ENCODE data around the gene L3MBTL4. TPM values are rescaled to one million over a fixed set of nuclear protein-coding genes. Genes with fewer than 3 reads are reported as not detected.

Gene L3MBTL4
- total RNA-seq, 4 donors from 2014 or later: 0.40 to 3.8 (median 0.76) TPM

DNA sequence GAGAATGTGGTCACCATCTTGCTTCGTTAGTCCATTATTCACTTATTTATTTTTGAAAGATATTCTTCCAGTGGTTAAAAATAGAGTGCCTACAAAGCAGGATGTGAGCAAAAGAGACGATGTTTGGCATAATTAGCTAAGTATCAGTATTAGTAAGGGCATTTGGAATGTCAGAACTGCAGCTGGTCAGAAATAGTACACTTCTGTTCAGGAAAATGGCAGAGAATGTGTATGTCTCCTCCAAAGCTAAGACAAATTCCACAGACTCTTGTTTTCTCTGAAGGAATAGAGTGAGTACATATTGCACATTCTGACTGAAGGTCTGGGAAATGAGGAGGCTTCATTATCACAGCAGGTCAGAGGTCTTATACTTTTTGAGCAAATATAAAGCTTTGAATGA is 209.0 kb downstream of the L3MBTL4 start:
- in situ Hi-C loops (cut with MboI; ENCODE audit: low sequenced_read_pairs in 4 of 4): no loop called here
- no peak overlapping the region for H3K4me3 ChIP-seq
- TF ChIP-seq POLR2A (IDR thresholded peaks at IDR 0.05): no peak
- TF ChIP-seq, protein P1, sequence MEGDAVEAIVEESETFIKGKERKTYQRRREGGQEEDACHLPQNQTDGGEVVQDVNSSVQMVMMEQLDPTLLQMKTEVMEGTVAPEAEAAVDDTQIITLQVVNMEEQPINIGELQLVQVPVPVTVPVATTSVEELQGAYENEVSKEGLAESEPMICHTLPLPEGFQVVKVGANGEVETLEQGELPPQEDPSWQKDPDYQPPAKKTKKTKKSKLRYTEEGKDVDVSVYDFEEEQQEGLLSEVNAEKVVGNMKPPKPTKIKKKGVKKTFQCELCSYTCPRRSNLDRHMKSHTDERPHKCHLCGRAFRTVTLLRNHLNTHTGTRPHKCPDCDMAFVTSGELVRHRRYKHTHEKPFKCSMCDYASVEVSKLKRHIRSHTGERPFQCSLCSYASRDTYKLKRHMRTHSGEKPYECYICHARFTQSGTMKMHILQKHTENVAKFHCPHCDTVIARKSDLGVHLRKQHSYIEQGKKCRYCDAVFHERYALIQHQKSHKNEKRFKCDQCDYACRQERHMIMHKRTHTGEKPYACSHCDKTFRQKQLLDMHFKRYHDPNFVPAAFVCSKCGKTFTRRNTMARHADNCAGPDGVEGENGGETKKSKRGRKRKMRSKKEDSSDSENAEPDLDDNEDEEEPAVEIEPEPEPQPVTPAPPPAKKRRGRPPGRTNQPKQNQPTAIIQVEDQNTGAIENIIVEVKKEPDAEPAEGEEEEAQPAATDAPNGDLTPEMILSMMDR (IDR thresholded peaks at IDR 0.05 in 4 of 5, conservative IDR thresholded peaks at IDR 0.05 in 1 of 5): no peak
- no peaks in the 10 kb centered on the region for H3K27me3 ChIP-seq
- no peak overlapping the region for H3K27ac ChIP-seq
- ATAC-seq (no peak), DNase-seq (no peak)
- intact Hi-C loops (cut with DNase I; ENCODE audit: low total_unique reads): no loop called here
- no peaks in the 10 kb centered on the region for H3K36me3 ChIP-seq
- no peaks in the 10 kb centered on the region for H3K9me3 ChIP-seq
- H3K4me1 ChIP-seq: no peaks in the 10 kb centered on the region

DNA sequence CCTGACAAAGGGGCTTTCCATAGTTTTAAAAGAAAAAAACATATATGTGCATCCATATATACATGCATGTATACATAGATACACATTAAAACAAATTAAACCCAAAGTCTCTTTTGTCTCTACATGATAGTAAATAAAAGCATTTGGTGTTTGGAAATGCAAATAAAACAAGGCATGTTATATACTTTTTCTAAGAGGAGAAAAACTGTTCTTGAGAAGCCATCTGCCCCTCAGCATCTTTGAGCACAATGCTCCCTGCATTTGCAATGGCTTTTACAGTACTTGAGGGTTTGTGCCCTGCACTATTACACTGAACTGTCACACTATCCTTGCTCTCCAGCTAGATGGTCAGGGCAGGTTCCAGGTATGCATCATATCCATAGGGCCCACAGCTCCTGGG is 210.2 kb downstream of the L3MBTL4 start:
- Histone ChIP-seq H3K27ac (no peak overlapping the region), H3K36me3 (no peaks in the 10 kb centered on the region), H3K9me3 (no peaks in the 10 kb centered on the region), H3K4me3 (no peak overlapping the region), H3K4me1 (no peaks in the 10 kb centered on the region), H3K27me3 (no peaks in the 10 kb centered on the region)
- no peak for TF ChIP-seq POLR2A (IDR thresholded peaks at IDR 0.05)
- TF ChIP-seq, protein P1 (IDR thresholded peaks at IDR 0.05 in 4 of 5, conservative IDR thresholded peaks at IDR 0.05 in 1 of 5): no peak
- intact Hi-C loops (cut with DNase I; ENCODE audit: low total_unique reads): no loop called here
- in situ Hi-C loops (cut with MboI; ENCODE audit: low sequenced_read_pairs in 4 of 4): no loop called here
- ATAC-seq (no peak), DNase-seq (no peak)

DNA sequence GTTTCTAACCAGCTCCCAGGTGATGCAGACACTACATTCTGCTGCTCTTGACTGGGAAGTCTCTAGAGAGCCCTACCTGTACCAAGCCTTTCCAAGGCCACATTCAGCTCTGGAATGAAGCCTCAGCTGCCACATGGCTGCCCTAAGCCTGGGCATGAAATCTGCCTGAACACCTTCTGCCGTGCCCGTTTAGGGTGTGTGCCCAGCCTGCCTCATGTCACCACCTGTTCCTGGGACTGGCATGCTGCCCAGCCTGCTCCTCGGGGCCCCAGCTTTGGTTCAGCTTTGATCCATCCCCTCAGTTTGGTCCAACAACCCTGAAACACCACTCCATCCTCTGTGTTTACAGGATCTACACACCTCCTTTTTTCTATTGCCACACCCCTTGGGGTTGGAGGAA is 210.9 kb downstream of the L3MBTL4 start:
- H3K4me3 ChIP-seq: no peak overlapping the region
- H3K9me3 ChIP-seq: no peaks in the 10 kb centered on the region
- TF ChIP-seq, protein P1 (IDR thresholded peaks at IDR 0.05 in 4 of 5, conservative IDR thresholded peaks at IDR 0.05 in 1 of 5): no peak
- TF ChIP-seq POLR2A (IDR thresholded peaks at IDR 0.05): no peak
- DNase-seq (no peak), ATAC-seq (no peak)
- in situ Hi-C loops (cut with MboI; ENCODE audit: low sequenced_read_pairs in 4 of 4) (no loop called here), intact Hi-C loops (cut with DNase I; ENCODE audit: low total_unique reads) (no loop called here)
- H3K27ac ChIP-seq: no peak overlapping the region
- no peaks in the 10 kb centered on the region for H3K36me3 ChIP-seq
- H3K27me3 ChIP-seq: no peaks in the 10 kb centered on the region
- no peaks in the 10 kb centered on the region for H3K4me1 ChIP-seq

DNA sequence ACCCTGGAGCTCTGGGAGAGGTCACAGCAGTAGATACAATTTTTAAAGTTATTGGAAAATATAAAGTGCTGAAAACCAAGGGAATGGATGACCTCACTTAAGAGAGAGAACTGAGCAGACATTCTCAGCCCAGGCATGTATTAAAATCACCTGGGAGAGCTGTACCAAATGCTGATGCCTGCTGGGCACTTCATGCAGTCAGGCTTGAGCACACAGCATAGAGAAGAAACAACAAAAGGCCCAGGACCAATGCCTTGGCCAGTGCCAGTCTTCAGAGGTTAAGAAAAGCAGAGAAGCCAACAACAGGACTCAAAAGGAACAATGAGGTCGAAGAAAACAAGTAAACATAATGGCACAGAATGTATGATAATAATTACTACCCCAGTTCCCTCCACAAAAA is 211.8 kb downstream of the L3MBTL4 start:
- in situ Hi-C loops (cut with MboI; ENCODE audit: low sequenced_read_pairs in 4 of 4) (no loop called here), intact Hi-C loops (cut with DNase I; ENCODE audit: low total_unique reads) (no loop called here)
- Histone ChIP-seq H3K9me3 (no peaks in the 10 kb centered on the region), H3K27ac (no peak overlapping the region), H3K4me1 (no peaks in the 10 kb centered on the region), H3K27me3 (no peaks in the 10 kb centered on the region), H3K4me3 (no peak overlapping the region), H3K36me3 (no peaks in the 10 kb centered on the region)
- ATAC-seq (no peak), DNase-seq (no peak)
- TF ChIP-seq POLR2A (IDR thresholded peaks at IDR 0.05): no peak
- TF ChIP-seq, protein P1 (IDR thresholded peaks at IDR 0.05 in 4 of 5, conservative IDR thresholded peaks at IDR 0.05 in 1 of 5): no peak

DNA sequence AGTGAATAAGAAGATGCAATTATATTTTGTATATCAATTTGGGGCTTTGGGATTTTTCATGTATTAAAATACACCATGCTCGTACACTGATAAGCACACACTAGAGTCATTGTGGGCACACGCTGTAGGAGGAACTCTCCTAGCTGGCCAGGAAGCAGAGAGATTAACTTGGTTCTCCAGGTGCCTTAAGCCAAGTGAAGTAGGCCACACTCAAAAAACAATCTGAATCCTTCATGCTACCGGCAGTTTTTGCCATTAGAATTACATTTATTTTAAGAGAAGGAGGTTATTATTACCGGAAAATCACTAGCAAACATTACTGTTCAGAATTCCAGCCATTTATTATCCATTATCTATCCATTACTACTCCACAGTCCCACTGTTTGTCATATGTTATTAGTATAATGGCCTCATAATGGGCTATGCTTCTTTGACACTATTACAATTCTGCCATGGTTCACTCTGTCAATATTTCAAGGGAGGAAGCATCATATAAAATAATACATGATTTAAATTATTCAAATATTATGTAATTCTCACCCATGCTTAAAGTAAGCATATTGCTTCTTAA is 214.4 kb downstream of the L3MBTL4 start:
- Histone ChIP-seq H3K27ac (no peak overlapping the region), H3K9me3 (no peaks in the 10 kb centered on the region), H3K4me1 (no peaks in the 10 kb centered on the region), H3K4me3 (no peak overlapping the region), H3K27me3 (no peaks in the 10 kb centered on the region), H3K36me3 (no peaks in the 10 kb centered on the region)
- DNase-seq (no peak), ATAC-seq (no peak)
- in situ Hi-C loops (cut with MboI; ENCODE audit: low sequenced_read_pairs in 4 of 4) (no loop called here), intact Hi-C loops (cut with DNase I; ENCODE audit: low total_unique reads) (no loop called here)
- TF ChIP-seq POLR2A (IDR thresholded peaks at IDR 0.05): no peak
- TF ChIP-seq, protein P1 (IDR thresholded peaks at IDR 0.05 in 4 of 5, conservative IDR thresholded peaks at IDR 0.05 in 1 of 5): no peak

All from gastrocnemius medialis (tissue), 4 donors.